Neuron (in vitro differentiated cells): ENCODE measurements around the gene BOLA1.
"Not testable (repeated sequence)": the region's sequence is repeated elsewhere in the genome, so short reads cannot be mapped to it uniquely, and the experiment has no call there.

ENCODE experiments used
- H2AFZ ChIP-seq: one replicate; pipeline ENCODE4 v1.6.1; 2013; ENCODE audit warnings: low read depth, mild to moderate bottlenecking, inconsistent platforms, low read length, moderate library complexity
- H3K27me3 ChIP-seq: one replicate; pipeline ENCODE4 v1.6.1; 2013; ENCODE audit warnings: low read length; ENCODE audit not compliant: insufficient read depth
- H3K36me3 ChIP-seq: one replicate; pipeline ENCODE4 v1.6.1; 2013; ENCODE audit warnings: low read length; ENCODE audit not compliant: insufficient read depth
- H3K4me1 ChIP-seq: one replicate; pipeline ENCODE4 v1.6.1; 2013; ENCODE audit warnings: low read length; ENCODE audit not compliant: insufficient read depth
- H3K4me3 ChIP-seq: 2 replicates; pipeline ENCODE4 v1.5.1; 2013; ENCODE audit warnings: mild to moderate bottlenecking, low read length, moderate library complexity
- H3K9me3 ChIP-seq: one replicate; pipeline ENCODE4 v1.6.1; 2013; ENCODE audit warnings: low read length

BOLA1 gene

GRCh38 chr1:149881876-149882275 is 17.5 kb upstream of the BOLA1 start:
- no peak overlapping the region for H2AFZ ChIP-seq
- no peak overlapping the region for H3K4me3 ChIP-seq

DNA sequence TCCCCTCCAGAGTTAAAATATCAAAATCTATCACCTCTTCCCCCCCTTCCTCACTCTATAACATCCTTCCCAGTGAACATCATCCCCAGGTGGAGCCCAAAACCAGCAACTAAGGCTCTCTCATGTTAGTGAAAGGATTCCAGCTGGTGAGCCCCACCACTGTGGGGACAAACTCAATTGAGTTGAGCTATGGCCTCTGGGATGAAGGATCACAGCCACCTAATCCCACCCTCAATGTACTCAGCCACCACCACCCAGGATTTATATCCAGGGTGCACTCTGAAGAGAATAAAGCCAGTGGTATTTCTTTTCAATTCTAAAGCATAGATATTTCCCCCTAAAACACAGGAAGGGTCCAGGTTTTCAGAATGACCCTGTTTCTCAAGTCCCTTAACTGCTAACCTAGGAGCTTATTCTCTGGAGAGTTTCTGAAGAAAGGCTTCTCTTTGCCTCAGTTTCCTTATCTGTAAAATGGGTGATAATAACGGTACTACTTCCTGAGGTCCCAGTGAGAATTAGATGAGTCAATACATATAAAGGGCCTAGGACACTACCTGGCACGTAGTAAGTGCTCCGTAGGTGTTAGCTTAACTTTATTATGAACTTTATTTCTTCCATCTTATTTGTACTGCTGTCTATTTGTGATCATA is 15.6 kb upstream of the BOLA1 start:
- Histone ChIP-seq H3K9me3 (no peaks in the 10 kb centered on the region), H3K27me3 (no peaks in the 10 kb centered on the region), H3K4me1 (peaks cover 16% of the 10 kb centered on the region), H3K36me3 (no peaks in the 10 kb centered on the region), H3K4me3 (peak overlapping the region; percentile 62), H2AFZ (no peak overlapping the region)

More at GRCh38 chr1:149881876-149882275, 17.5 kb upstream of the BOLA1 start:
- H3K4me1 ChIP-seq = peaks cover 15% of the 10 kb centered on the region
- H3K27me3 ChIP-seq = no peaks in the 10 kb centered on the region
- no peaks in the 10 kb centered on the region for H3K9me3 ChIP-seq
- H3K36me3 ChIP-seq = no peaks in the 10 kb centered on the region

GRCh38 chr1:149884433-149885338 is 14.7 kb upstream of the BOLA1 start:
- H3K9me3 ChIP-seq = no peaks in the 10 kb centered on the region
- no peaks in the 10 kb centered on the region for H3K27me3 ChIP-seq
- no peak overlapping the region for H2AFZ ChIP-seq
- no peaks in the 10 kb centered on the region for H3K36me3 ChIP-seq
- peaks cover 19% of the 10 kb centered on the region for H3K4me1 ChIP-seq
- peak overlapping the region; percentile 62 for H3K4me3 ChIP-seq

- Histone ChIP-seq H3K4me1 (peaks cover 19% of the 10 kb centered on the region), H2AFZ (no peak overlapping the region), H3K27me3 (no peaks in the 10 kb centered on the region), H3K9me3 (no peaks in the 10 kb centered on the region), H3K4me3 (peak overlapping the region; percentile 62), H3K36me3 (no peaks in the 10 kb centered on the region)
These were observed 13.8 kb upstream of the BOLA1 start for GRCh38 chr1:149885339-149886120.

GRCh38 chr1:149886121-149886395 is 13.3 kb upstream of the BOLA1 start:
- peaks cover 19% of the 10 kb centered on the region for H3K4me1 ChIP-seq
- peak overlapping the region; percentile 62 for H3K4me3 ChIP-seq
- not testable (repeated sequence) for H3K27me3 ChIP-seq, H3K9me3 ChIP-seq, H2AFZ ChIP-seq, H3K36me3 ChIP-seq

- Histone ChIP-seq H3K4me1 (peaks cover 19% of the 10 kb centered on the region), H3K9me3 (no peaks in the 10 kb centered on the region), H3K27me3 (no peaks in the 10 kb centered on the region)
These were observed 12.8 kb upstream of the BOLA1 start for GRCh38 chr1:149886396-149887195.

GRCh38 chr1:149887196-149887455 is 12.2 kb upstream of the BOLA1 start:
- Histone ChIP-seq H3K4me1 (peaks cover 19% of the 10 kb centered on the region), H3K4me3 (peak overlapping the region; percentile 62)
- not testable (repeated sequence) for H3K27me3 ChIP-seq, H3K36me3 ChIP-seq, H3K9me3 ChIP-seq, H2AFZ ChIP-seq

More at GRCh38 chr1:149886396-149887195, 12.8 kb upstream of the BOLA1 start:
- H2AFZ ChIP-seq = no peak overlapping the region
- peak overlapping the region; percentile 62 for H3K4me3 ChIP-seq
- H3K36me3 ChIP-seq = no peaks in the 10 kb centered on the region

GRCh38 chr1:149887456-149888246 is 11.7 kb upstream of the BOLA1 start:
- Histone ChIP-seq H3K36me3 (no peaks in the 10 kb centered on the region), H2AFZ (no peak overlapping the region), H3K27me3 (no peaks in the 10 kb centered on the region), H3K4me1 (peaks cover 19% of the 10 kb centered on the region), H3K4me3 (peak overlapping the region; percentile 62), H3K9me3 (no peaks in the 10 kb centered on the region)

- H2AFZ ChIP-seq = peak overlapping the region; percentile 11
- no peaks in the 10 kb centered on the region for H3K9me3 ChIP-seq
These were observed 10.9 kb upstream of the BOLA1 start for GRCh38 chr1:149888247-149888998.

GRCh38 chr1:149888999-149889289 is 10.4 kb upstream of the BOLA1 start:
- peaks cover 16% of the 10 kb centered on the region for H3K4me1 ChIP-seq
- H3K9me3 ChIP-seq = no peaks in the 10 kb centered on the region
- peak overlapping the region; percentile 11 for H2AFZ ChIP-seq
- no peaks in the 10 kb centered on the region for H3K36me3 ChIP-seq
- peak overlapping the region; percentile 62 for H3K4me3 ChIP-seq
- no peaks in the 10 kb centered on the region for H3K27me3 ChIP-seq

More at GRCh38 chr1:149888247-149888998, 10.9 kb upstream of the BOLA1 start:
- H3K4me3 ChIP-seq = peak overlapping the region; percentile 62
- peaks cover 19% of the 10 kb centered on the region for H3K4me1 ChIP-seq
- H3K27me3 ChIP-seq = no peaks in the 10 kb centered on the region
- no peaks in the 10 kb centered on the region for H3K36me3 ChIP-seq

DNA sequence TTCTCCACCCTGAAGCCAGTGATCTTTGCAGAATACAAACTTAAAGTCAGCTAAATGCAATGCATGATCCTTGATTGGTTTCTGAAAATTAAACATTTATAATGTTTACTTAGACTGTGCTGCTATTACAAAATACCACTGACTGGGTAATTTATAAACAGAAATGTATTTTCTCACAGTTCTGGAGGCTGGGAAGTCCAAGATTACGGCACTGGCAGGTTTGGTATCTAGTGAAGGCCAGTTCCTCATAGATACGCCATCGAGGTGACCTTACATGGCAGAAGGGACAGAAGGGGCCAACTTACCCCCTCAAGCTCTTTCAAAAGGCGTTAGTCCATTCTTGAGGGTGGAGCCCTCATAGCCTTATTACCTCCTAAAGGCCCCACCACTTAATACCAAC is 2.8 kb upstream of the BOLA1 start:
- Histone ChIP-seq H3K4me1 (peaks cover 6% of the 10 kb centered on the region), H2AFZ (no peak overlapping the region), H3K36me3 (no peaks in the 10 kb centered on the region), H3K9me3 (no peaks in the 10 kb centered on the region), H3K4me3 (no peak overlapping the region), H3K27me3 (no peaks in the 10 kb centered on the region)
